K562 (cell line): ENCODE results near the gene NEK1. TPM values are rescaled to one million over a fixed set of nuclear protein-coding genes. Genes with fewer than 3 reads are reported as not detected.
"Not testable (repeated sequence)": the region's sequence is repeated elsewhere in the genome, so short reads cannot be mapped to it uniquely, and the experiment has no call there.

ENCODE experiments used
- ATAC-seq: fragments of 200-7000 bp; cut with Tn5 transposase; 3 replicates; pipeline ENCODE4 v1.9.1; 2020; ENCODE audit warnings: moderate library complexity
- BruUV-seq: library from RNA; stranded (reverse); fragments of 400-500 nt; replicated peaks from 2 replicates; lab custom pipeline; 2021; lab: Mats Ljungman, UMichigan
- CTCF ChIA-PET: fragments of 300-600 bp; formaldehyde crosslinking; extraction: SDS; loops from one replicate; lab custom pipeline; 2021; ENCODE audit warnings: low intra/inter-chr PET ratio; lab: Yijun Ruan, JAX
- POLR2A ChIA-PET: fragments of 300-600, 350-650 bp; sonication (Branson Sonifier 250); formaldehyde crosslinking; extraction: SDS; loops from one replicate; lab custom pipeline; 2021; ENCODE audit warnings: antibody characterized with exemption, inconsistent platforms; lab: Yijun Ruan, JAX
- DNase-seq, 4 experiments: peaks; one replicate each; pipeline versions ENCODE4 v3.0.0 to v3.0.0-alpha.2; 2011 to 2018; ENCODE audit warnings: low spot score in 3 of 4, mixed read lengths in 3 of 4; ENCODE audit errors: extremely low read depth in 1 of 4
- FAIRE-seq: peaks from 2 replicates; lab custom pipeline; 2011; peaks lifted over from hg19 to GRCh38; lab: Jason Lieb, UNC
- H2AFZ ChIP-seq: 2 replicates; pipeline ENCODE4 v1.6.0; 2011; ENCODE audit warnings: low read depth, low read length, control low read depth, inconsistent platforms
- H3K27ac ChIP-seq: fragments of 200-600 bp; 3 replicates; pipeline ENCODE4 v1.8.0; 2011; ENCODE audit warnings: low read depth, mild to moderate bottlenecking, control low read depth, inconsistent platforms, low read length, moderate library complexity, mixed read lengths; ENCODE audit errors: extremely low read depth
- H3K27me3 ChIP-seq, 2 experiments: fragments of 300-600 bp in 1 of 2; 2 replicates in 1 of 2; 3 replicates in 1 of 2; pipeline versions ENCODE4 v1.6.0 to v1.8.0; 2011; ENCODE audit warnings: inconsistent platforms in 2 of 2, low read length in 2 of 2, mild to moderate bottlenecking in 1 of 2, mixed read lengths in 1 of 2, moderate library complexity in 1 of 2; ENCODE audit not compliant: control insufficient read depth in 2 of 2, insufficient read depth in 2 of 2
- H3K36me3 ChIP-seq: fragments of 300-600 bp; 3 replicates; pipeline ENCODE4 v1.8.0; 2011; ENCODE audit warnings: mild to moderate bottlenecking, low read length, inconsistent platforms; ENCODE audit not compliant: control insufficient read depth, insufficient read depth
- H3K4me1 ChIP-seq, 2 experiments: fragments of 200-600 bp in 1 of 2; replicated peaks in 1 of 2; 2 replicates in 1 of 2; 3 replicates in 1 of 2; pipeline versions ENCODE4 v1.5.1 to v1.8.0; 2011; ENCODE audit warnings: inconsistent platforms in 2 of 2, low read length in 2 of 2, mild to moderate bottlenecking in 1 of 2, mixed read lengths in 1 of 2, moderate library complexity in 1 of 2; ENCODE audit not compliant: control insufficient read depth in 2 of 2, insufficient read depth in 2 of 2
- H3K4me2 ChIP-seq: 2 replicates; pipeline ENCODE4 v1.6.1; 2011; ENCODE audit warnings: low read length, control low read depth, inconsistent platforms, mixed read lengths; ENCODE audit not compliant: insufficient read depth
- H3K4me3 ChIP-seq: fragments of 200-600 bp; sonication (generic), shearing (Covaris generic); 2 replicates; pipeline ENCODE4 v1.5.1; 2016; ENCODE audit warnings: control low read depth, inconsistent platforms
- H3K79me2 ChIP-seq: fragments of 200-600 bp; 3 replicates; pipeline ENCODE4 v1.8.0; 2011; ENCODE audit warnings: low read length, inconsistent platforms; ENCODE audit not compliant: control insufficient read depth, insufficient read depth
- H3K9ac ChIP-seq, 2 experiments: 2 replicates each; pipeline versions ENCODE4 v1.6.0 to v1.6.1; 2011; ENCODE audit warnings: low read depth in 2 of 2, low read length in 2 of 2, control low read depth in 1 of 2, inconsistent platforms in 1 of 2, mild to moderate bottlenecking in 1 of 2, mixed read lengths in 1 of 2; ENCODE audit not compliant: insufficient read depth in 1 of 2
- H3K9me1 ChIP-seq: one replicate; pipeline ENCODE4 v1.6.0; 2011; ENCODE audit warnings: inconsistent platforms, mild to moderate bottlenecking, low read length, moderate library complexity; ENCODE audit not compliant: control insufficient read depth, insufficient read depth
- H3K9me3 ChIP-seq: replicated peaks from 2 replicates; pipeline ENCODE4 v1.5.1; 2011; ENCODE audit warnings: low read depth, low read length, inconsistent platforms; ENCODE audit not compliant: control insufficient read depth, insufficient read depth
- H4K20me1 ChIP-seq: replicated peaks from 2 replicates; pipeline ENCODE4 v1.6.1; 2011; ENCODE audit warnings: low read length, inconsistent platforms, mixed read lengths; ENCODE audit not compliant: control insufficient read depth, insufficient read depth
- ARHGAP35 ChIP-seq: fragments of 450-650 bp; IDR thresholded peaks from 2 replicates; pipeline ENCODE4 v1.6.1; 2018; ENCODE audit not compliant: partially characterized antibody
- C11orf30 ChIP-seq: fragments of 450-650 bp; IDR thresholded peaks from 2 replicates; pipeline ENCODE4 v1.6.1; 2016; ENCODE audit warnings: low read depth, mild to moderate bottlenecking
- CEBPB ChIP-seq: fragments of 450-650 bp; IDR thresholded peaks from 2 replicates; pipeline ENCODE4 v1.6.1; 2016; ENCODE audit warnings: missing genetic modification characterization, missing compliant biosample characterization
- CEBPG ChIP-seq, 3 experiments: fragments of 200-800 bp in 1 of 3; sonication (Bioruptor generic) in 1 of 3; sonication (generic) in 1 of 3; formaldehyde crosslinking in 1 of 3; IDR thresholded peaks in 2 of 3; conservative IDR thresholded peaks in 1 of 3; 2 replicates each; pipeline versions ENCODE4 v1.6.1 to v1.8.0; 2016 to 2022; ENCODE audit warnings: missing compliant biosample characterization in 2 of 3, missing genetic modification characterization in 2 of 3, mild to moderate bottlenecking in 1 of 3, missing genetic modification reagents in 1 of 3
- WGBS: fragments of 100-300 bp; shearing (Covaris generic); methylation state at CpG from one replicate; pipeline ENCODE4 v1.1.6; 2016; ENCODE audit warnings: low coverage, mixed read lengths; ENCODE audit not compliant: insufficient coverage; ENCODE audit errors: missing lambda C conversion rate; 5-methylcytosine and 5-hydroxymethylcytosine counted together
- in situ Hi-C: fragments of 300-500 bp; cut with MboI; formaldehyde crosslinking; loops from 4 replicates; pipeline ENCODE4 v1.15.0; 2018; ENCODE audit warnings: inconsistent platforms, mixed read lengths
- intact Hi-C: fragments of 100-400 bp; cut with micrococcal nuclease; formaldehyde crosslinking; loops from 2 replicates; pipeline ENCODE4 v1.14.2; 2022
- polyA plus RNA-seq, 8 experiments: library from polyadenylated mRNA; depleted of rRNA in 4 of 8; stranded (reverse) in 5 of 8; unstranded in 3 of 8; fragments of >200 nt; fragmentation: Nextera tagmentation in 2 of 8; fragmentation: Illumina TruSeq in 1 of 8; extraction: Ambion mirVana in 2 of 8; extraction: Trizol in 1 of 8; gene quantifications; 2 replicates each; pipeline versions ENCODE4 v1.2.1 to v1.2.3, GENCODE V29; 2011 to 2014; ENCODE audit warnings: inconsistent platforms in 1 of 8, missing spikeins in 1 of 8
- total RNA-seq, 7 experiments: library from RNA; depleted of rRNA in 6 of 7; stranded (reverse); fragments of >200 nt in 6 of 7; fragmentation: Illumina TruSeq in 2 of 7; extraction: Trizol in 2 of 7; gene quantifications; 2 replicates each; pipeline versions ENCODE4 v1.2.1 to v1.2.3, GENCODE V29; 2011 to 2021; ENCODE audit warnings: low replicate concordance in 1 of 7

The NEK1 gene
- total and polyA plus RNA-seq, 9 of the 15 experiments (the other 6 are each of a cell fraction or from before 2014, with no cell fraction given): 6.2 to 15.7 (median 10.3) TPM

GRCh38 chr4:169546548-169546947 is 65.8 kb downstream of the NEK1 start:
- H3K79me2 ChIP-seq; H3K4me2 ChIP-seq; in situ Hi-C loops; H3K27me3 ChIP-seq; H3K9me1 ChIP-seq; BruUV-seq; H3K36me3 ChIP-seq; H2AFZ ChIP-seq; FAIRE-seq; intact Hi-C loops; ATAC-seq; H3K4me3 ChIP-seq; POLR2A ChIA-PET; H4K20me1 ChIP-seq; H3K9ac ChIP-seq; H3K27ac ChIP-seq; H3K4me1 ChIP-seq; DNase-seq; CTCF ChIA-PET; TF ChIP-seq CEBPG (CRISPR knock-in tag; IDR thresholded peaks at IDR 0.05): not testable (repeated sequence)
- TF ChIP-seq CEBPG (tag; conservative IDR thresholded peaks at IDR 0.05 in 1 of 2, IDR thresholded peaks at IDR 0.05 in 1 of 2) (peak in 1 of 2 experiments; percentile 45; a peak in 1 of 4 replicates), CEBPB (peak; percentile 47)
- peaks cover 11% of the 10 kb centered on the region for H3K9me3 ChIP-seq
- 54% methylated on average over 4 of the region's 4 CpGs for WGBS

DNA sequence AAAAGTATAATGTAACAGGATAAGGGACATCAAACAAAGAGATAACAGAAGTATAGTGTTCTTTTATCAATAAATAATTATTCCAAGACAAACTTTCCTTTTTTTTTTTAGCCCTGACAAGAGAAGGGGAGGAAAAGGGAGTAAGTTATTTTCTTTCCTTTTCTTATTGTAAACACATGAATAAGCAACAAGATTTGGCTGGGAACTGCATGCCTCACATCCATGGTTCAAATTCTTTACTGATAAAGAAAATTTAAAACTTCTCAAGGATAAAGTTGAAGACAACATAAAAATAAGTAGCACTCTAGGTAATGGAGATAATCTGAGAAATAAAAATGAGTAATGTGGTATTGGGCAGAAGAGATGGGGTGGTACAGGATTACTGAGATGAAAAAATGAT is 71.6 kb downstream of the NEK1 start:
- Histone ChIP-seq H3K27me3 (no peaks in the 10 kb centered on the region), H3K9me1 (no peaks in the 10 kb centered on the region), H3K4me3 (no peak overlapping the region), H3K27ac (no peak overlapping the region), H3K36me3 (peaks cover 7% of the 10 kb centered on the region; the same call in 2 of the 3 replicates), H3K4me1 (no peaks in the 10 kb centered on the region), H3K79me2 (no peaks in the 10 kb centered on the region), H3K4me2 (no peak overlapping the region), H2AFZ (no peak overlapping the region), H3K9me3 (no peaks in the 10 kb centered on the region), H4K20me1 (no peaks in the 10 kb centered on the region), H3K9ac (no peak overlapping the region)
- TF ChIP-seq C11orf30 (no peak), ARHGAP35 (no peak)
- POLR2A ChIA-PET: no interaction called here
- no TSS peak for BruUV-seq
- CTCF ChIA-PET: no interaction called here
- intact Hi-C loops: no loop called here
- FAIRE-seq (no peak), ATAC-seq (no peak), DNase-seq (no peak)
- in situ Hi-C loops: no loop called here
